Fibroblast of skin of abdomen (primary cell): ENCODE results near the gene CACHD1.
"Not testable (repeated sequence)": the region's sequence is repeated elsewhere in the genome, so short reads cannot be mapped to it uniquely, and the experiment has no call there.

ENCODE experiments used
- DNase-seq: peaks from one replicate; pipeline ENCODE4 v3.0.0-alpha.2; 2013

The CACHD1 gene

DNA sequence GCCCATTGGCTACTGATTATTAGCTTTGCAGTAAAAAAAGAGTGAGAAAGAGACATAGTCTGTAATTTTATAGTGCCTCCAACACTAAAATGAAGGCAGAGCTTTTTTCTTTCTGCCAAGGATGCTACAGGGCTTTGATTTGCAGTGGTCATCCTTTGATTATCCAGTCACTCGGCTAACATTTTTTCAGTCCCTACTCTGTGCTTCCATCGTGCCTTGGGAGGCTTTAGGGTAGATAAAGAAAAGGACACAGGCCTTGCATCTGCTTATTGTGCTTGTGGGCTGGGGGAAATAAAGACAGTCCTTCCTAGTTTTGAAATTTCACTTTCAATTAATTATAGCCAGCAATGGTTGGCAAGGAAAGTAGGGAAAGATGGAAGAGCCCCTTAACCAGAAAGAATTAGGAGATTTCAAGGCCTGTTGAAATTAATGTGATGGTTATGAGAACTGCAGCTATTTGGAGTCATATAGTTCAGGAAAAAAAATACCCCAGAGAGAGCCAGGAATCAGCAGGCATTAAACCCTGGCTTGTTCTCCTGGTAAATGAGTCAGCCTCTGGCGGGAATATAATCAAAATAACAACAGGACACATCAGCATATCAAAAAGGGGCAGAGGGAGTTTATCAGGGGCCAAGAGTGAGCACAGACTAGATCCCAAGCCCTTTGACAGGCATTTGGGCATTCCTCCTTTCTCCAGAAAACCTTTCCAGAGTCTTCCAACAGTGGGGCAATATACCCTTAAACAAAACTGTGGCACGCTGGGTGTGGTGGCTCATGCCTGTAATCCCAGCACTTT is 27.4 kb downstream of the CACHD1 start:
- no peak for DNase-seq

DNA sequence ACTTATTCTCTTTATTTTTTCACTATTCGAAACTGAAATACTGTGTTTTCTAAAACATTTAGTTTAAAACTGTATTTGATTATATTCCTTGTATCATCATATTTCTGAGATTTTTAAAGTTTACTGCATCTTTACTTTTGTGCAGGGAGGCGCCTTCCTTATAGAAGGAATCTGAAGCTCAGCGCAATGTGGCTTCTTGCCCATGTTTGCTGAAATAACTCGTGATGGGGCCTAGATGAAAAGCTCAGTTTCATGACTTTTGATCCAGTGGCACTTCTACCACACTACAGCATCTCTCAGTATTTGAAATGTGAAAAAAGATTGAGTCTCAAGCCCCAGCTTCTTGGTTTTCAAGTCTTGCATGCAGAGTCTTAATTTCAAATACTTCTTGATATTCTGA is 28.4 kb downstream of the CACHD1 start:
- no peak for DNase-seq

DNA sequence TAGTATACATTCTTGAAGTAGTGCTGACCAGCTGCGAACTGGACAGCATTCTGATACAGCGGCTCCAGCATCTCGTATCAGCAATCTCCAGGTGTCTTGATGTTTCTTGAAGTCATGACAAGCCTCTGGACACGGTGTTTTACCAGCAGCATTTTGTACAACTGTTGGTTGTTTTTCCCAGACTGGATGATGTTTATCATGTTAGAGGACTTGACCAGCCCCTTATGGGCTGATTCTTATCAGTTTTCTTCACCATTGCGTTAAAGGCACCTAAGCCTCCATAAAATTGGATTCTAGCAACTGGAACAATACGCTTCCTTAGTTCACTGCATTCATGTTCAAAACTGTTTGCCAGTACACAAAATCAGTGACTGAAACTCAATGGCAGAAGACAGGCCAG is 29.1 kb downstream of the CACHD1 start:
- DNase-seq: no peak

DNA sequence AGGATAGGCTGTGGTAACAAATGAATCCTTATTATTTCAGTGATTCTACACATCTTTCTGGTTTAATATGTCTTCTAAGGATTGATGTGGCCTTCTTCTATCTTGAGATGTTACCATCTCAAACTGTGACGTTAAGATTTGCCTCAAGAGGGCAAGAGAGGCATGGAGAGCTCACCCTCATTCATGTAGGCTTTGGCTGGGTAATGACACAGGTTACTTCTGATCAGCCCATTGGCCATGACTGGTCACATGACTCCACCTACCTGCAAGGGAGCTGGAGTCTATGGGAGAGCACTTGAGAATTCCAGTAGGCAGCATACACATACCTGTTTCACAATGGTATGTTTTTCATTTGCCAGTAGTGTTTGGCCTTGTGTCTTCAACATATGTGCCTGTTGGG is 30.0 kb downstream of the CACHD1 start:
- DNase-seq: no peak

DNA sequence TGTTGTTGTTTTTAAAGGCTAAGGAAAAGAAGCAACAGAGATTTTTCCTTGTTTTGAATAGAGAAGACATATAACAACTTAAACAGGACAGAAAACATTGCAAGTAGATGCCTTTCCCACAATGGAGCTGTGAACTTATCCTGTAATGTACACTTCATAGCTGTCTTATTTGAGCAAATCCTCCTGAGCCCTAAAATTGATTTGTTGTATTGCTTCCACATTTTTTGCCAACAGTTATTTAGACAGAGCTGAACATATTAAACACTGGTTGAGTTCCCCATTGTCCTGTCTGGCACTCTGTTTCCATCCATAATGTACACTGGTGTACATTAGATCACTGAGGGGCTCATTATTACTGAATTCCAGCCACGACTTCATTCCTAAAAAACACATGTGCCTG is 32.2 kb downstream of the CACHD1 start:
- DNase-seq: no peak

DNA sequence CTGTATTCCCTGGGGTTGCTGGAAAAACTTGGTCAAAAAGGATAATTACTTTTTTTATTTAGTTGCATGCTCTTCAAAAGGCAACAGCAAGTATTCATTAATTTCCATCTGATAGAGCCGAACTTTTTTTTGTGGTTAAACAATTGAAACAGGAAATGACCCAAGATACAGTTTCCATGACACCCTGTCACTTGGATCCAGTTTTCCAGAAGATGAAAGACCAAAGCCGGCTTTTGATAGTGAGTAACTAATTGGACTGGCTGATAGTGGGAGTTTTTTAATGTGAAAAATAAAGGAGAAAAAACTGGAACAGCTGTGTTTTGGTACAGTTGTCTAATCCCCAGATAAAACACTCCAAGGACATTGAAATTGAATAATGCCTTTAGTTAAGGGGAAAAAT is 33.0 kb downstream of the CACHD1 start:
- no peak for DNase-seq

DNA sequence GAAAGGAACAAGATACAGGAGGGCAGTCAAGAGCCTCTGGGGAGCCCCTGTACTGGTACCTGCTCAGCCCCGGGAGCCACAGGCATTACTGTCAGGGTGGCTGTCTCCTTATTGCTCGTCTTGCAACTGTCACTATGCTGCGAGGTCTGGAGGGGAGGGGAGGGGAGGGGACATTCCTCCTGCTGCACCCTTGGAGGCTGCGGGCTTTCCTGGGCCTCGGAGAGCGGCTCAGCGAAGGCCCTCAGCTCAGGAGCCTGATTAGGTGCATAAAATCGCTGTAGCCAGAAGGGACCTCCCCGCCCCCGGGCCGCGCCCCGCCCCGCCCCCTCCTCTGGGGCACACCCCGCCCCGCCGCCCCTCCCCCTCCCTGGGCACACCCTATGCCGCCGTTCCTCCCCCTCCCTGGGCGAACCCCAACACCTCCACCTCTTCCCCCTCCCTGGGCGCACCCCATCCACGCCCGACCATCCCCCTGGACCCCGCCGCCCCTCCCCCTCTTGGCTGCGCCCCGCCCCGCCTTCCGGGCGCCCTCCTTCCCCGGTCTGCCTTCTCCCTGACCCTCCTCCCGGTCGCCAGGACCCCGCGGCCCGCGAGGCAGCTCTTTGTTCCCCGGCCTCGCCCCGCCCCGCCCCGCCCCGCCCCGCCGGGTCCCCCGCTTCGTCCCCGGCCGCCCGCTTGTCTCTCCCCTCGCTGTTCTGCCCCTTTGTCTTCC is 35.5 kb downstream of the CACHD1 start:
- DNase-seq: no peak

DNA sequence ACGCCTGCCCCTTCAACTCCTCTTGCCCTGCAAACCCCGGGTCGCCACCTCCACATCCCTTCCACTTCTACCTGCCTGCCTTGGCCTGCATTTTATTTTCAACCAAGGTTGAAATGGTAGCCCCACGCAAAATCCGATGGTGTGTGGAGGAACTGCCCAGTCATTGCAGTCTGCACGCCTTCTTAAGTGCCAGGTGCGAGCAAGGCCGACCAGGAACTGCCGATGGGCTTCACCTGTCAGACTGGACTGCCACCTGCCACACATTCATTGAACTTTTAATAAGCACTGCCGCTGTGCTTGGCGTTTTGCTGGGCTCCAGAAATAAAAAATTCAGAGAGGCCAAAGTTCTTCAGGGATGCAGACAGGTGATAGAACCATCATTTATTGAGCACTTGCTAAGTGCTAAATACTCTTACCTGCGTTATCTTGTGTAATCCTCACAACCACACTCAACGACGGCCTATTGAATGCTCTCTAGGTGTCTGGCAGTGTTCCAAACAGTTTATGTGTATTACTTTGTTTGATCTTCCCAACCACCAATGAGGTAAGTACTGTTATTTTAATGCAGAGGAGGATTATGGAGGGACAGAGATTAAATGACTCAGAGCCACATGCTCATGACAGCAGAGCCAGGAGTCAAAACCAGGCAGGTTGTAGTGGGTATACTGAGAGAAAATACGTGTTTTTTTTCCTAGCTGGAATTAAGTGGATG is 36.2 kb downstream of the CACHD1 start:
- no peak for DNase-seq

DNA sequence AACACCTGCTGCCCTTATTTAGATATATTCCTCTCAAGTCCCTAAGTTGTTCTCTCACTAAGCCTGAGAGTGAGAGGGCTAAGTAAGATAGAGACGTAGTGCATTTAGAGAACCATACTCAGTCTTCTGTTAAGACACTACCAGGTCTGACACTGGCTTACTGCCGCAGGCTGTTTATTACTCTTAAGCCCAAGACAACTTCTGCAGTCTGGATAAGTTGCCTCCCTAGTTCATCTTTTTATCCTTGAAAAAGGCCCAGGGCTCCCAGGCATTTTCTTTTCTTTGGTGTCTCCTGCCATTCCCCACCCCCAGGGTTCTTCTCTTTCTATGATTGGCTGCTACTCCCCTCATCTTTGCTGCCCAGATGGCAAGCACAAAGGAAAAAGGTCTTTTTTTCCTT is 38.7 kb downstream of the CACHD1 start:
- DNase-seq: no peak

DNA sequence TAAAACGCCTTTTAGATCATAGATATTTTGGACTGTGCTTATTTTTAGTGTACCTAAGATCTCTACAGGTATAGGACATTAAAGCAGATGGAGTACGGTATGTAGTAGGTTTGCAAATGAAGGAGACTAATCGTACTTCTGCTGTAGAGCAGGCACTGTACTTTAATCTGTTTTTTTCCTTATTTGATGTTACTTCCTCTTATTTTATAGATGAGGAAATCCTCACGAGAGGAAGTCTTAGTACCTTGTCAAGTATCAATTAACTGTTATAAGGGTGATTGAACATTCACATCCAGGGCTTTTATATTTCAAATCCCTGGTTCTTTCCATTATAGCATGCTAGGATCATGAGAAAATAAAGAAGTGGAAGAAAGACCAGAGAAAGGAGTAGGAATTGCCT is 41.1 kb downstream of the CACHD1 start:
- DNase-seq: no peak

DNA sequence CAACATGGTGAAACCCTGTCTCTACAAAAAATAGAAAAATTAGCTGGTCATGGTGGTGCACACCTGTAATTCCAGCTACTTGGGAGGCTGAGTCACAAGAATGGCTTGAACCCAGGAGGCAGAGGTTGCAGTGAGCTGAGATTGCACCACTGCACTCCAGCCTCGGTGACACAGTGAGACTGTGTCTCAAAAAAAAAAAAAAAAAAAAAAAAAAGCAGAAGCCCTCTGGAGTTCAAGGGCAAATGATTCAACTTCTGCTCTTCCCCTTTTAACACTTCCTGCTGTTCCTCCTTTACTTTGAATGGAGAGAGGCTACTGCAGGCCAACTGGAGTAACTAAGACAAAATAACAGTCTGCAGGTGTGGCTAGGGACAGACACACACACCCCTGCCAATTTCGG is 42.3 kb downstream of the CACHD1 start:
- DNase-seq: not testable (repeated sequence)

DNA sequence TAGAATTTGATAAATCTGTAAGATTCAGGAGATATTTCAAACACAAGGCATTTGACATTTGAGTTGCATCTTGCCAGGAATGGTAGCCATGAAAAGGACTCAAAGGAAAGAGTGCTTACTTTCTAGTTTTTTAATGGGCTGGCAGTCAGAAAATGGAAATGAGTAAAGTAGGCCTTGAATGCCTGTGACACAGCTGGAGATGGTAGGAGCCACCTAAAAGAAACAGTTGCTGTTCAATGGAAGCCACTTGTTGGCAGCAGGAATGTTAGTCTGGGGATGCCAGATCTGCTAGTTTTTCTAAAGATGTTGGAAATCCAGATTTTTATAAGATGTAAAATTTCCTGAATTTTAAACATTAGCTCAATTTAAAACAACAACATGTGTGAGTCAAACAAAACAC is 43.6 kb downstream of the CACHD1 start:
- no peak for DNase-seq

DNA sequence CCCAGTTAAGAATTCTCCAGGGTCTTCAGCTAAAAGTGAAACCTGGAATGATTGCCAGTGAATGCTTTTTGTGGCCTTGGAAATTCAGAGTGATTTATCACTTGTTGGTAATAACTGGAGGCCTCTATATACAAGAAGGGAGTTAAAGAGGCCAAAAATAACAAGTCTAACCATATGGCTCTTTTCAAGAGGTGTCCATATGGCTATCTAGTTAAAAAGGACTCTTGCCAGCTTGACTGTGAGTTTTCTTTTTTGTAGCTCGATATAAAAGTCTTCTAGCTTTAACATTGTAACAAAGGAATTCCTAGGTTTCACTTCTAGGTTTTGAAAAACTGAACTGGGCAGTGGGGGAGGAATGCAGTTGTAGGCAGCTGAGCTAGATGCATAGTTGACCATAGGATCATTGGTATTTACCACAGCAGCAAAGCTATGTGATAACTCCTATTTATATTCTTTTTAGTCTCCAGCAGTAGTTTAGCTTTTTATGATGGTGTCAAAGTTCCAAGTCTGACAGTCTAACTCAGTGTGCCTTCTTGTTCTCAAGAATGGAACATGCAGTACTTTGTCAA is 44.4 kb downstream of the CACHD1 start:
- DNase-seq: peak; percentile 96

DNA sequence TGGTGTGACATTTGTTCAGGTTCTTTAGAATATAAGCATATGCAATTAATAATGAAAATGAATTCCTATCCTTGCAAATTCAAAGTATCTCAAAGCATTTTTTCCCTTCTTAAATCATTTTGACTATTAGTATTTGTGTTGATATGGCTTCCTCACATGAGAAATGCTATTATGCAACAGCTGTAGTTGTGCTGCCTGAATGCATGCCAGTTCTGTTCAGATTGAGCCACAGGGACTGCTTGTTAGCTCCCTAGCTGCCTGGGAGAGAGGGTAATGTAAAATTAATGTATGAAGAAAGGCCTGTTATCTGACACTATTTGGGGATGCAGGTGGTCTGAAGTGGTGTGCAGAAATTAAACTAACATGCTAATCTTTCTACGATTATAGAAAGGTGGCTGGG is 45.5 kb downstream of the CACHD1 start:
- peak; percentile 86 for DNase-seq

DNA sequence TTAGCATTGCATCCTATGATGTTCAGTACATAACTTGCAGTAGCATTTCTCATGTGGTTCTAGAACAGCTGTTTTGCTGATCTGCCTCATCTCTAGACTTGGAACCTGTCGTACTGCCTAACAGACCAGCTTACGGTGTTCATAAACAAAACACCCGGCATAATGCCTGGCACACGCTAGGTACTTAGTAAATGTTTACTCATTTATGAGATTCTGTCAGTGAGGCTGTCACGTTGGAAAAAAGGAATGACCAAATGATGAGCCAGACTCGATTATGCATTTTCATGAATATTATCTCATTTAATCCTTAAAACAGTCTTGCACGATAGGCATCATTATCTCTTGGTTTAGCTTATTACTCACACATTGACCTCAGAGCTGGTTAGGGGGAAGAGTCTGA is 46.4 kb downstream of the CACHD1 start:
- DNase-seq: no peak

DNA sequence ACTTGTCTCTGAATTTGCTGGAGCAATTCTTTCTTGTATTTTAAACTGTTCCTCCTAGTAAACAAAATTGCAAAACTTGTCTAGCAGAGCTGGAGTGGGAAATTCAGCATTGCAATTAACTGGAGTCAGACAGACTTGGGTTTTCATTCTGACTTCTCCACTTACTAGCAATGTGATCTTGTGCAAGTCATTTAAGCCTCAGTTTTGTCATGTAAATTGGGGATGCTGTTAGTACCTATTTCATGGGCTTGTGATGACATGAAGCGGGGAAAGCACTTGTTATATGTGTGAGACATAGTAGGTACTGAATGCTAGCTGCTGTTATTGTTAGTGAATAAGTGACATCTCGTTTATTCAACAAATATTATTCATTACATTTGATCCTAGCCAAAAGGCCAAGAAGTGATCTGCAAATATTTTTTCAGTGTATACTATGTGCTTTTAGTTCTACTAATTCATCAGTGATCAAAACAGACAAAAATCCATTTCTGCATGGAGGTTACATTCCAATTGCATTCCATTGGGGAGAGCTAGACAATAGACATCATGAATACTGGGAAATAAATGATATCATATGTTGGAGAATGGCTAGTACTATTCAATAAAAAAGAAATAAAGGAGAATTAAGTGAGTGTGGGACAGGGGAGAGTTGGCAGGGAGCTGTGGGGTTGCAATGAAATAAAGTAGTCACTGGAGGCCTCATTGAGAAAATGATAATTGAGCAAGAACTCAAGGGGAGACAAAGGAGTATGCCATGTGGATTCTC is 47.1 kb downstream of the CACHD1 start:
- DNase-seq: peak; percentile 88

DNA sequence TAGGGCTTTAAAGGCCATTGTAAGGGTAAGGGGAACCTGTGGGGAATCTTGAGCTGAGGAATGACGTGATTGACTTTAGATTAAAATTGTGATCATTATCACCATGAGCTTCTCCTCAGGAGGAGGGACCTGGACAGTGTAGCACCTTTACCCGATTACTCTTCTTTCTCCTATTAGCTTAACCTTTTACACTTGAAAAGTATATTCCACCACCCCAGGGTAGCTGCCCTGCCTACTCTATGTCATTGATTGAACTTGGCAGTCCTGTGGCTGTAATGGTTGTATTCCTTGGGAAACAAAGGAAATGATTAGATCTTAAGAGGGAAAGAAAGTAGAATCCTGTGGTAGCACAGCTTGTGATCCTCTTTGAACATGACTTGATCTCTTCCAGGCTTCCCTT is 47.7 kb downstream of the CACHD1 start:
- no peak for DNase-seq

DNA sequence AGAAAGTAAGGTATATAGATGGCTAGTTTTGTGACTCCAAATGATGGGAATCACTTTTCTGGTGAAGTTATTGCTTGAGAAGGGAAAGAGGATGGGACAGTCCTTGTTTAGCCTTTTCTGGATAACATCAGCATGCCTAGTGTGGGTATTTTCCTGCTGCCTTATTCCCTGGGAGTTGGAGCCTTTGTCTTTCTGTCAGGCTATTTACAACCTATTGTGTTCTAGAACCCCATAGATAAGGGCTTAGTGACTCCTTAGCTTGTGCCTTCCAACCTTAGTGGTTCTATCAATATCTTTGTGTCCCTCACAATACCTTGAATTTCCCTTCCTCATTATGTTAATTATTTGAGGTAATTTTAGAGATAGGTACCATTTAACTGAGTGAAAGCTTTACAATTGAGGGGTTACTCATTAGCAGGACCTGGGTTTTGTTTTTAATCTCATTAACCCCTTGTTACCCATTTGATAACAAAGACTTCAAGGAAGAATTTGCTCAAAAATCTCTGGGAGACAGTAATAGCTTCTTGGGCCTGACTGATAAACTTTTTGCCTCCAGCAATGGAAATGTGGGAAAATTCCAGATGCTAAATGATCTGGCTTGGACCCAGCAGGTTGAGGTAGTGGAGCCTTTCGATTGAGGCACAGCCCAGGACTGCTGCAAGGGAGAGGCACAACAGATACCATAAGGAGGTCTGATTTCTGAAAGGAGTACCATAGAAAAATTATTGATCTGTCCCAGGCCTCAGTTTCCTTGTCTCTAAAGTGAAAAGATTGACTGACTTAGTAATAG is 49.0 kb downstream of the CACHD1 start:
- no peak for DNase-seq

DNA sequence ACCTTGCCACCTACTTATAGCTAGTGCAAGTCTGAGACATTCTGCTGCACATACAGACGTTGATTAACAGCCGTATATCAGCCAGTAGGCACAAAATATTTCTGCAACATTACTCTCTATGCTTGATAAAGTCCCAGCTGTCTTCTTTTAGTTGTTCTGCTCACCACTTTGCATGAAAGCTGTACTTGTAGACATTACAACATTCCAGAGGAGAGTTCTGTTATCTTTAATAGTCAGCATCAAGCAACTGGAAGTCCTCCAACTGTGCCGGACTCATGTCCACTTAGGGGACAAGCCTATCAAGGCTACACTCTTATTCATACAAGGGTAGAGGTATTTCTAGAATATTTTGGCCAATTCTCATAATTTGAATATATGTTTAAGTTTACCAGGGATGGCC is 50.0 kb downstream of the CACHD1 start:
- DNase-seq: peak; percentile 53

DNA sequence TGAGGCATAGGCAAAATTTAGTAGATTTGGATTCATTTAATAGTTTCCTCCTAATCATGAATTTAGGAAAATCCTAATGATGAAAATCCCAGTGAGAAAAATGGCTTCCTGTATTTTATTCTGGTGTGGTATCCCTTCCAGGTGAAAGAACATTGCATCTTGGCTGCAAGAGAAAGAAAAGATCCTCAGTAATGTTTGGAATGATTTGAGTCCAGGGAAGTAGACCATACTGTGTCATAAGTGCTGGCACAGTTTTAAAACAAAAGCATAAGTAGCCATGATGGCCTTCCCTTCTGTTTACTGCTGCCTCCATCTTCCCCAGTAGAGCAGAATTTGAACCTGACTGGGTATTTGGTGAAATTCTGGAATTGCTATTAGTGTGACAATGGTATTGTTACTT is 52.8 kb downstream of the CACHD1 start:
- no peak for DNase-seq

DNA sequence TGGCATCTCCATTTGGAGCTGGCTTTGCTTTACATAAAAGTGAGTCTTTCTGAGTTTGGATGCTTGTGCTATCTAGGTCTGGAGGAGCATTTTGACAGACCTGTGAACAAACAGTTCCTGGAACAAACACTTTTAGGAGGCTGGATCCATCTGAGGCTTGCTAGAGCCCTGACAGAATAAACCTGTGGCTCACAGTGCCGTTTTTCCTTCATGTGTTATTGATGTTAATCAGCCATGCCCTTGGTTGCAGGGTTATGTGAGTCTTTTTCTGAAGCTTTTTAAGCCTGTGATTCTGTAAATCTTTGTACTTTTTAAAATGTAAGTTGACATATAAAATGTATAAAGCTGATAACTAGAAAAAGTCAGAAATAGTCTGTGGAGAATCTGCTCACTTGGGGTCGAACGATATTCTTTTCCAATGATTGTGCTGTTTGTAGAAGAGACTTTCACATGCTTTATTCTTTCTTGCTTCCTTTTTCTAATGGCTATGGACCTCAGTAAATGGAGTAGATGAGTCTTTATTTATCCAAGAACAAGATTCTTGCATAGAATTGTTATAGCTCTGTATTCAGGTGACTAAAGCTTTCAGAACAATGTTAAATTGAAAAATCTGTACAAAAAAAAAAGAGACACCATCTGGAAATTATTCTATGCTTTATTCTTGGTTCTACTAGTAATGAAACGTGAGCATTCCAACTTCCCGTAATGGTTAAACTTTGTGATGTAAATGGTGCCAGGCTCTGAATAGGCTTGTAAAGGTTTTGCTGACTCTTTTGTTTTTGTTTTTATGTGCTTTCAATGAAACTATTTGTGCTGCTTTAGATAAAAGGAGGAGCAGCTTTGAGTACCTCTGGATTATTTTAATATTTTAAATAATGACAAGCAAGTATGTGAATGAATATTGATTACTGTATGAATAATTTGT is 53.7 kb downstream of the CACHD1 start:
- no peak for DNase-seq
